ENCODE data around the gene RPL35.

RPL35 gene

GRCh38 chr9:124820698-124821623 is 40.8 kb downstream of the RPL35 start:
- DNase-seq (ENCODE audit: low read depth): no peak

GRCh38 chr9:124818431-124819281 is 43.1 kb downstream of the RPL35 start:
- no peak for DNase-seq (ENCODE audit: low read depth)

GRCh38 chr9:124815601-124816000 is 46.2 kb downstream of the RPL35 start:
- no peak for DNase-seq (ENCODE audit: low read depth)

- DNase-seq (ENCODE audit: low read depth): no peak
These were observed 47.6 kb downstream of the RPL35 start for GRCh38 chr9:124814164-124814535.

DNA sequence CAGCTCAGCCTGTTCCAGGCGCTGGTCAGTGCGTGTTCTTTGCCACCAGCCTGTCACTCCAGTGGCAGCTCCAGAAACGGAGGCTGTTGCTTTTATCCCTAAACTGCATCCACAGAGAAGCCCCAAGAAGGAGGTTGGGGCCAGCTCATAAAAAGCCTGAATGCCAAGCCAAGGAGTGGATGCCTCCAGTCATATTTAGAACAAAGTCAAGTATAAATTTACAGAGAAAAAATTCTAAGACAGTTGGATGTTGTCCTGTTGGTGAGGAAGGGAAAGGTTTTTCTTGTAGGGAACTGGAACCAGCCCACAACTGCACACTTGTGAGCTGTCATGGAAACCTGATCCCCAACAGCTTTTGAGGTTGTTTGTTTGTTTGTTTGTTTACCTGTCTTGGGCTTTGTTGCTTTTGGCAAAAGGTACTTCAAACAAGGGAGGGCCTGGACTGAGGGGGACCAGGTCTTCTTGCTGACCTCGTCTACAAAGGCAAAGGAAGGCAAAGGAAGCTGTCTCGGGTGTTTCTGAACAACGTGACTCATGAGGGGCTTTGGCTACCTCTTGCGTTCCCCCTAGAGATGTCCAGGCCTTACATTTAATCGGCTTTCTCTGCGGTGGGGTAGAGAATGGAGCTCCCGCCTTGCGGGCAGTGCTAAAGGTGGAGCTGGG is 48.1 kb downstream of the RPL35 start:
- DNase-seq (ENCODE audit: low read depth): no peak

DNA sequence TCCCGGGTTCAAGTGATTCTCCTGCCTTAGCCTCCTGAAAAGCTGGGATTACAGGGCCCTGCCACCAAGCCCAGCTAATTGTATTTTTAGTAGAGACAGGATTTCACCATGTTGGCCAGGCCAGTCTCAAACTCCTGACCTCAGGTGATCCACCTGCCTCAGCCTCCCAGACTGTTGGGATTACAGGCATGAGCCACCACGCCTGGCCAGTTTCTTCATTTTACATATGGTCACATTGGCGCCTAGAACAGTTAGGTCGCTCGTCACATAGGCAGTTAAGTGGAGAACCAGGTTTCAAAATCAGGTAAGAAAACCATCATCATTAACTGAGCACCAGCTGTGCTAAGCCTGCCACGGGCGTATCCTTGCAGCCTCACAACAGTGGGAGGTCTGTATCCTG is 48.7 kb downstream of the RPL35 start:
- no peak for DNase-seq (ENCODE audit: low read depth)

- peak; percentile 89 for DNase-seq (ENCODE audit: low read depth)
These were observed 49.3 kb downstream of the RPL35 start for GRCh38 chr9:124812441-124812876.

- DNase-seq (ENCODE audit: low read depth): peak; percentile 92
These were observed 50.9 kb downstream of the RPL35 start for GRCh38 chr9:124810663-124811355.

GRCh38 chr9:124809741-124810500 is 51.8 kb downstream of the RPL35 start:
- no peak for DNase-seq (ENCODE audit: low read depth)

- DNase-seq (ENCODE audit: low read depth): no peak
These were observed 52.5 kb downstream of the RPL35 start for GRCh38 chr9:124809211-124809610.

- no peak for DNase-seq (ENCODE audit: low read depth)
These were observed 53.4 kb downstream of the RPL35 start for GRCh38 chr9:124808246-124808956.
